GM23248 (cell line): ENCODE measurements around the gene LTBP4. TPM values are rescaled to one million over a fixed set of nuclear protein-coding genes. Genes with fewer than 3 reads are reported as not detected.

ENCODE experiments used
- DNase-seq: peaks from one replicate; pipeline ENCODE4 v3.0.0-alpha.2; 2015
- H2AFZ ChIP-seq: fragments of 200-600 bp; sonication (generic); 2 replicates; pipeline ENCODE4 v1.6.1; 2016; ENCODE audit warnings: antibody characterized with exemption
- H3F3A ChIP-seq: fragments of 200-600 bp; sonication (generic); 2 replicates; pipeline ENCODE4 v1.6.1; 2016; ENCODE audit warnings: mild to moderate bottlenecking, antibody characterized with exemption, mixed run types; ENCODE audit not compliant: insufficient read depth
- H3K27ac ChIP-seq: fragments of 200-600 bp; sonication (generic); 2 replicates; pipeline ENCODE4 v1.5.1; 2016; ENCODE audit warnings: mild to moderate bottlenecking
- H3K27me3 ChIP-seq: fragments of 200-600 bp; sonication (generic); replicated peaks from 2 replicates; pipeline ENCODE4 v1.6.1; 2016; ENCODE audit warnings: mild to moderate bottlenecking; ENCODE audit not compliant: insufficient read depth
- H3K36me3 ChIP-seq: fragments of 200-600 bp; sonication (generic); 2 replicates; pipeline ENCODE4 v1.6.1; 2016; ENCODE audit warnings: low read depth, mild to moderate bottlenecking
- H3K4me1 ChIP-seq: fragments of 200-600 bp; sonication (generic); 2 replicates; pipeline ENCODE4 v1.6.1; 2016; ENCODE audit warnings: mild to moderate bottlenecking; ENCODE audit not compliant: insufficient read depth
- H3K4me2 ChIP-seq: fragments of 200-600 bp; sonication (generic); one replicate; pipeline ENCODE4 v1.6.1; 2016; ENCODE audit warnings: mild to moderate bottlenecking; ENCODE audit not compliant: unreplicated experiment
- H3K4me3 ChIP-seq: fragments of 200-600 bp; sonication (generic); 2 replicates; pipeline ENCODE4 v1.5.1; 2016; ENCODE audit warnings: mild to moderate bottlenecking
- H3K79me2 ChIP-seq: fragments of 200-600 bp; sonication (generic); 2 replicates; pipeline ENCODE4 v1.6.1; 2016; ENCODE audit warnings: mild to moderate bottlenecking; ENCODE audit not compliant: insufficient read depth
- H3K9ac ChIP-seq: fragments of 200-600 bp; sonication (generic); 2 replicates; pipeline ENCODE4 v1.6.1; 2016; ENCODE audit warnings: mild to moderate bottlenecking
- H3K9me2 ChIP-seq: fragments of 200-600 bp; sonication (generic); 2 replicates; pipeline ENCODE4 v1.6.1; 2016; ENCODE audit warnings: mixed run types, mild to moderate bottlenecking, moderate library complexity; ENCODE audit not compliant: insufficient read depth
- H3K9me3 ChIP-seq: fragments of 200-600 bp; sonication (generic); one replicate; pipeline ENCODE4 v1.6.1; 2017; ENCODE audit warnings: low read depth
- H4K20me1 ChIP-seq: fragments of 200-600 bp; sonication (generic); 2 replicates; pipeline ENCODE4 v1.6.0; 2016; ENCODE audit not compliant: insufficient read depth
- EZH2 ChIP-seq: fragments of 200-600 bp; sonication (generic); IDR thresholded peaks from 2 replicates; pipeline ENCODE4 v1.6.1; 2018; ENCODE audit warnings: antibody characterized with exemption, mild to moderate bottlenecking; ENCODE audit not compliant: insufficient read depth, poor library complexity, severe bottlenecking
- EZH2phosphoT487 ChIP-seq: fragments of 200-600 bp; sonication (generic); IDR thresholded peaks from 2 replicates; pipeline ENCODE4 v1.6.1; 2018; ENCODE audit warnings: antibody characterized with exemption, moderate library complexity, mild to moderate bottlenecking, low read depth; ENCODE audit not compliant: insufficient read depth
- WGBS, 2 experiments: methylation state at CpG; one replicate each; pipeline ENCODE4 v1.1.6; 2015 to 2017; ENCODE audit warnings: low lambda C conversion rate in 2 of 2, low coverage in 1 of 2; ENCODE audit errors: missing lambda C conversion rate in 2 of 2; 5-methylcytosine and 5-hydroxymethylcytosine counted together
- in situ Hi-C: fragments of 300-500 bp; cut with MboI; formaldehyde crosslinking; loops from 2 replicates; pipeline ENCODE4 v1.15.0; 2020
- polyA plus RNA-seq: library from polyadenylated mRNA; unstranded; fragments of >200 nt; fragmentation: Nextera tagmentation; extraction: Ambion mirVana; gene quantifications from 2 replicates; pipeline ENCODE4 v1.2.1, GENCODE V29; 2016
- total RNA-seq: library from RNA; depleted of rRNA; stranded (reverse); fragments of >200 nt; shearing (Covaris generic); gene quantifications from 2 replicates; pipeline ENCODE4 v1.2.3, GENCODE V29; 2014

Gene LTBP4
- total and polyA plus RNA-seq, 2 experiments from 2014 or later, result 18.0 to 47.2 TPM

- Histone ChIP-seq H3K9ac (no peak overlapping the region), H3F3A (0 out of 2 replicates have a peak, but pooled peaks cover 4% of the 10 kb centered on the region), H3K27ac (no peak overlapping the region), H3K9me3 (no peaks in the 10 kb centered on the region), H4K20me1 (no peaks in the 10 kb centered on the region), H3K27me3 (no peaks in the 10 kb centered on the region), H3K36me3 (no peaks in the 10 kb centered on the region), H3K4me2 (no peak overlapping the region), H3K79me2 (no peaks in the 10 kb centered on the region), H3K4me1 (no peaks in the 10 kb centered on the region), H3K4me3 (no peak overlapping the region), H3K9me2 (no peaks in the 10 kb centered on the region), H2AFZ (no peak overlapping the region)
- in situ Hi-C loops, result no loop called here
- WGBS, 2 experiments, result 74 to 76% methylated on average over 8 to 10 of the region's 10 CpGs
- DNase-seq, result no peak
- TF ChIP-seq EZH2phosphoT487, result no peak
- no peak for TF ChIP-seq EZH2
Measured at GRCh38 chr19:40571831-40572495, 29.2 kb upstream of the LTBP4 start.

- no peak overlapping the region for H3K27ac ChIP-seq
- in situ Hi-C loops, result no loop called here
- no peak overlapping the region for H3K4me3 ChIP-seq
- no peaks in the 10 kb centered on the region for H3K79me2 ChIP-seq
- no peaks in the 10 kb centered on the region for H3K27me3 ChIP-seq
- H3K4me1 ChIP-seq, result peaks cover 6% of the 10 kb centered on the region
- no peaks in the 10 kb centered on the region for H3F3A ChIP-seq
- no peak overlapping the region for H3K9ac ChIP-seq
- no peaks in the 10 kb centered on the region for H3K9me3 ChIP-seq
- no peak overlapping the region for H3K4me2 ChIP-seq
- TF ChIP-seq EZH2 (no peak), EZH2phosphoT487 (no peak)
- 87 to 88% methylated on average over 18 of the region's 18 CpGs for WGBS, 2 experiments
- H3K9me2 ChIP-seq, result no peaks in the 10 kb centered on the region
- no peak for DNase-seq
- H4K20me1 ChIP-seq, result no peaks in the 10 kb centered on the region
- no peaks in the 10 kb centered on the region for H3K36me3 ChIP-seq
- H2AFZ ChIP-seq, result no peak overlapping the region
Measured at GRCh38 chr19:40575326-40575725, 25.8 kb upstream of the LTBP4 start.

- H3K9ac ChIP-seq, result peak overlapping the region; percentile 86; the same call in 1 of the 2 replicates
- H2AFZ ChIP-seq, result peak overlapping the region; percentile 92
- H3K27me3 ChIP-seq, result no peaks in the 10 kb centered on the region
- peak overlapping the region; percentile 90 for H3K4me3 ChIP-seq
- TF ChIP-seq EZH2 (no peak), EZH2phosphoT487 (no peak)
- H3K79me2 ChIP-seq, result no peaks in the 10 kb centered on the region
- in situ Hi-C loops, result no loop called here
- no peak overlapping the region for H3K4me2 ChIP-seq
- no peaks in the 10 kb centered on the region for H4K20me1 ChIP-seq
- 0 out of 2 replicates have a peak, but pooled peaks cover 4% of the 10 kb centered on the region for H3K36me3 ChIP-seq
- WGBS, 2 experiments, result 4 to 5% methylated on average over 9 to 22 of the region's 22 CpGs
- DNase-seq, result no peak
- H3K4me1 ChIP-seq, result peaks cover 6% of the 10 kb centered on the region
- no peaks in the 10 kb centered on the region for H3F3A ChIP-seq
- H3K27ac ChIP-seq, result no peak overlapping the region
- H3K9me3 ChIP-seq, result no peaks in the 10 kb centered on the region
- no peaks in the 10 kb centered on the region for H3K9me2 ChIP-seq
Measured at GRCh38 chr19:40576151-40576584, 25.0 kb upstream of the LTBP4 start.

- Histone ChIP-seq H3K27ac (no peak within 1 kb of the TSS), H2AFZ (peak within 1 kb of the TSS; percentile 92)
Measured at GRCh38 chr19:40576585-40577451, 24.4 kb upstream of the LTBP4 start, which contains the start of gene SHKBP1. TSS of gene SHKBP1 (plus strand) at chr19:40576873. CDS start at chr19:40576900, 27 bp downstream.

More at GRCh38 chr19:40576585-40577451, 24.4 kb upstream of the LTBP4 start, which contains the start of gene SHKBP1:
- in situ Hi-C loops, result no loop called here
- no peaks in the 10 kb centered on the region for H3K9me3 ChIP-seq
- peak within 1 kb of the TSS; percentile 86 for H3K9ac ChIP-seq
- H3K9me2 ChIP-seq, result no peaks in the 10 kb centered on the region
- DNase-seq, result peak; percentile 97
- H3K4me3 ChIP-seq, result peak within 1 kb of the TSS; percentile 90
- no peaks in the 10 kb centered on the region for H3K79me2 ChIP-seq
- H3K36me3 ChIP-seq, result peaks cover 4% of the 10 kb centered on the region; the same call in 1 of the 2 replicates
- H3K4me1 ChIP-seq, result peaks cover 6% of the 10 kb centered on the region
- peak within 1 kb of the TSS; percentile 75 for H3K4me2 ChIP-seq
- H4K20me1 ChIP-seq, result no peaks in the 10 kb centered on the region
- 2% methylated on average over 30 to 52 of the region's 55 CpGs for WGBS, 2 experiments
- H3K27me3 ChIP-seq, result no peaks in the 10 kb centered on the region
- TF ChIP-seq EZH2 (no peak), EZH2phosphoT487 (no peak)
- no peaks in the 10 kb centered on the region for H3F3A ChIP-seq
